ENCODE data around the gene SLC66A2.

The SLC66A2 gene

GRCh38 chr18:79910563-79911343, 40.7 kb downstream of the SLC66A2 start:
- TF ChIP-seq BACH2 (CRISPR knock-in tag; IDR thresholded peaks at IDR 0.05; ENCODE audit: borderline replicate concordance) (no peak), ZC3H10 (CRISPR knock-in tag; IDR thresholded peaks at IDR 0.05) (no peak), ZNF8 (CRISPR knock-in tag; IDR thresholded peaks at IDR 0.05) (no peak), RARB (CRISPR knock-in tag; IDR thresholded peaks at IDR 0.05) (no peak)
- ATAC-seq: no peak

GRCh38 chr18:79906706-79907105, 44.7 kb downstream of the SLC66A2 start:
- TF ChIP-seq PPARA (CRISPR knock-in tag; IDR thresholded peaks at IDR 0.05; ENCODE audit: borderline replicate concordance) (no peak), ZFP3 (CRISPR knock-in tag; IDR thresholded peaks at IDR 0.05) (no peak), ESRRG (CRISPR knock-in tag; IDR thresholded peaks at IDR 0.05) (no peak), ZFP30 (CRISPR knock-in tag; IDR thresholded peaks at IDR 0.05) (no peak), CSRNP3 (CRISPR knock-in tag; IDR thresholded peaks at IDR 0.05) (no peak), ARNTL (CRISPR knock-in tag; IDR thresholded peaks at IDR 0.05; ENCODE audit: borderline replicate concordance, low read depth) (no peak), POU6F1 (CRISPR knock-in tag; IDR thresholded peaks at IDR 0.05; ENCODE audit: borderline replicate concordance, low read depth) (no peak)
- no peak for ATAC-seq

GRCh38 chr18:79905993-79906392, 45.5 kb downstream of the SLC66A2 start:
- ATAC-seq: no peak
- TF ChIP-seq TCF4 (CRISPR knock-in tag; IDR thresholded peaks at IDR 0.05; ENCODE audit: borderline replicate concordance) (no peak), CSDC2 (CRISPR knock-in tag; IDR thresholded peaks at IDR 0.05) (no peak), PATZ1 (CRISPR knock-in tag; IDR thresholded peaks at IDR 0.05; ENCODE audit: borderline replicate concordance) (no peak), ZNF565 (CRISPR knock-in tag; conservative IDR thresholded peaks at IDR 0.05; ENCODE audit: low read depth) (no peak), GLIS3 (CRISPR knock-in tag; IDR thresholded peaks at IDR 0.05) (no peak), POU6F1 (CRISPR knock-in tag; IDR thresholded peaks at IDR 0.05; ENCODE audit: borderline replicate concordance, low read depth) (no peak), RARB (CRISPR knock-in tag; IDR thresholded peaks at IDR 0.05) (no peak), ZNF8 (CRISPR knock-in tag; IDR thresholded peaks at IDR 0.05) (no peak), SNAI2 (CRISPR knock-in tag; IDR thresholded peaks at IDR 0.05) (no peak), ISL1 (CRISPR knock-in tag; IDR thresholded peaks at IDR 0.05) (no peak), PPARA (CRISPR knock-in tag; IDR thresholded peaks at IDR 0.05; ENCODE audit: borderline replicate concordance) (no peak), TOX (CRISPR knock-in tag; IDR thresholded peaks at IDR 0.05; ENCODE audit: borderline replicate concordance) (no peak), ARNTL (CRISPR knock-in tag; IDR thresholded peaks at IDR 0.05; ENCODE audit: borderline replicate concordance, low read depth) (no peak), ZFP3 (CRISPR knock-in tag; IDR thresholded peaks at IDR 0.05) (no peak), CREB5 (CRISPR knock-in tag; IDR thresholded peaks at IDR 0.05; ENCODE audit: low read depth) (no peak), OSR1 (CRISPR knock-in tag; IDR thresholded peaks at IDR 0.05) (no peak), CSRNP3 (CRISPR knock-in tag; IDR thresholded peaks at IDR 0.05) (no peak), TSHZ2 (CRISPR knock-in tag; IDR thresholded peaks at IDR 0.05) (no peak)

Data from SK-N-SH treated with all-trans-retinoic acid at 6 μM for 48 hours (cell line).